ENCODE measurements around the gene HES5. TPM values are rescaled to one million over a fixed set of nuclear protein-coding genes. Genes with fewer than 3 reads are reported as not detected.

The HES5 gene
- total RNA-seq, 1 donor: not detected

GRCh38 chr1:2517966-2518365 is 12.1 kb downstream of the HES5 start:
- H3K9me3 ChIP-seq (ENCODE audit: low read depth, low read length): no peaks in the 10 kb centered on the region
- H3K27me3 ChIP-seq (ENCODE audit: insufficient read depth, low read length): no peaks in the 10 kb centered on the region
- peaks cover 21% of the 10 kb centered on the region for H4K20me1 ChIP-seq (ENCODE audit: insufficient read depth, low read length)
- H3K79me2 ChIP-seq (ENCODE audit: insufficient read depth, low read length): peaks cover 17% of the 10 kb centered on the region
- no peak overlapping the region for H3K4me2 ChIP-seq (ENCODE audit: insufficient read depth, low read length)
- peaks cover 38% of the 10 kb centered on the region for H3K36me3 ChIP-seq (ENCODE audit: insufficient read depth, low read length)
- no peak for TF ChIP-seq CTCF (IDR thresholded peaks at IDR 0.05; ENCODE audit: extremely low read depth, low read depth, low read length)
- H3K4me3 ChIP-seq (ENCODE audit: insufficient read depth, low read length): no peak overlapping the region
- H3K27ac ChIP-seq (ENCODE audit: low read depth, low read length): no peak overlapping the region
- no peak for DNase-seq (ENCODE audit: insufficient read length, low spot score, missing footprints)
- H3K4me1 ChIP-seq (ENCODE audit: insufficient read depth, low read length): no peaks in the 10 kb centered on the region
- no peak overlapping the region for H2AFZ ChIP-seq (ENCODE audit: low read length)

- no peak for TF ChIP-seq CTCF (IDR thresholded peaks at IDR 0.05; ENCODE audit: extremely low read depth, low read depth, low read length)
- no peaks in the 10 kb centered on the region for H3K27me3 ChIP-seq (ENCODE audit: insufficient read depth, low read length)
- no peak overlapping the region for H3K4me3 ChIP-seq (ENCODE audit: insufficient read depth, low read length)
- no peak overlapping the region for H2AFZ ChIP-seq (ENCODE audit: low read length)
- no peaks in the 10 kb centered on the region for H3K9me3 ChIP-seq (ENCODE audit: low read depth, low read length)
- H3K27ac ChIP-seq (ENCODE audit: low read depth, low read length): no peak overlapping the region
- no peaks in the 10 kb centered on the region for H3K4me1 ChIP-seq (ENCODE audit: insufficient read depth, low read length)
- H3K36me3 ChIP-seq (ENCODE audit: insufficient read depth, low read length): peaks cover 43% of the 10 kb centered on the region
- H3K79me2 ChIP-seq (ENCODE audit: insufficient read depth, low read length): peaks cover 7% of the 10 kb centered on the region
- peaks cover 15% of the 10 kb centered on the region for H4K20me1 ChIP-seq (ENCODE audit: insufficient read depth, low read length)
- no peak for DNase-seq (ENCODE audit: insufficient read length, low spot score, missing footprints)
- H3K4me2 ChIP-seq (ENCODE audit: insufficient read depth, low read length): no peak overlapping the region
These were observed 13.1 kb downstream of the HES5 start for GRCh38 chr1:2516946-2517345.

GRCh38 chr1:2516124-2516523 is 13.9 kb downstream of the HES5 start:
- H3K36me3 ChIP-seq (ENCODE audit: insufficient read depth, low read length): peaks cover 49% of the 10 kb centered on the region
- DNase-seq (ENCODE audit: insufficient read length, low spot score, missing footprints): no peak
- H3K4me3 ChIP-seq (ENCODE audit: insufficient read depth, low read length): no peak overlapping the region
- TF ChIP-seq CTCF (IDR thresholded peaks at IDR 0.05; ENCODE audit: extremely low read depth, low read depth, low read length): no peak
- peaks cover 10% of the 10 kb centered on the region for H4K20me1 ChIP-seq (ENCODE audit: insufficient read depth, low read length)
- no peaks in the 10 kb centered on the region for H3K27me3 ChIP-seq (ENCODE audit: insufficient read depth, low read length)
- no peaks in the 10 kb centered on the region for H3K9me3 ChIP-seq (ENCODE audit: low read depth, low read length)
- peaks cover under 1% of the 10 kb centered on the region for H3K79me2 ChIP-seq (ENCODE audit: insufficient read depth, low read length)
- H3K4me1 ChIP-seq (ENCODE audit: insufficient read depth, low read length): no peaks in the 10 kb centered on the region
- H3K4me2 ChIP-seq (ENCODE audit: insufficient read depth, low read length): no peak overlapping the region
- H3K27ac ChIP-seq (ENCODE audit: low read depth, low read length): no peak overlapping the region
- no peak overlapping the region for H2AFZ ChIP-seq (ENCODE audit: low read length)

- peaks cover 45% of the 10 kb centered on the region for H3K36me3 ChIP-seq (ENCODE audit: insufficient read depth, low read length)
- no peak overlapping the region for H3K4me2 ChIP-seq (ENCODE audit: insufficient read depth, low read length)
- peaks cover 5% of the 10 kb centered on the region for H4K20me1 ChIP-seq (ENCODE audit: insufficient read depth, low read length)
- H3K4me3 ChIP-seq (ENCODE audit: insufficient read depth, low read length): no peak overlapping the region
- H3K27ac ChIP-seq (ENCODE audit: low read depth, low read length): no peak overlapping the region
- no peaks in the 10 kb centered on the region for H3K4me1 ChIP-seq (ENCODE audit: insufficient read depth, low read length)
- no peak overlapping the region for H2AFZ ChIP-seq (ENCODE audit: low read length)
- H3K27me3 ChIP-seq (ENCODE audit: insufficient read depth, low read length): no peaks in the 10 kb centered on the region
- TF ChIP-seq CTCF (IDR thresholded peaks at IDR 0.05; ENCODE audit: extremely low read depth, low read depth, low read length): no peak
- DNase-seq (ENCODE audit: insufficient read length, low spot score, missing footprints): no peak
- H3K79me2 ChIP-seq (ENCODE audit: insufficient read depth, low read length): no peaks in the 10 kb centered on the region
- H3K9me3 ChIP-seq (ENCODE audit: low read depth, low read length): no peaks in the 10 kb centered on the region
These were observed 14.3 kb downstream of the HES5 start for GRCh38 chr1:2515763-2516080.

Data from osteoblast (primary cell).